Vagina (tissue), 2 donors: Measurements from ENCODE around the gene MACROD2. TPM values are rescaled to one million over a fixed set of nuclear protein-coding genes. Genes with fewer than 3 reads are reported as not detected.

Source experiments
- DNase-seq, 2 donors: peaks; one replicate each; pipeline ENCODE4 v3.0.0-alpha.2; 2017; ENCODE audit errors: extremely low spot score in 2 of 2
- H3K27ac ChIP-seq: fragments of 200-600 bp; sonication (generic); one replicate; pipeline ENCODE4 v1.5.1; 2019
- H3K27me3 ChIP-seq: fragments of 200-600 bp; sonication (generic); one replicate; pipeline ENCODE4 v1.5.1; 2019
- H3K36me3 ChIP-seq, 2 donors: fragments of 200-600 bp; sonication (generic); one replicate each; pipeline ENCODE4 v1.5.1; 2017 to 2019
- H3K4me1 ChIP-seq: fragments of 200-600 bp; sonication (generic); one replicate; pipeline ENCODE4 v1.5.1; 2019
- H3K4me3 ChIP-seq, 2 donors: fragments of 200-600 bp; sonication (generic); 1 replicate in 1 of 2; 2 replicates in 1 of 2; pipeline ENCODE4 v1.5.1; 2016 to 2019
- H3K9me3 ChIP-seq: fragments of 200-600 bp; sonication (generic); one replicate; pipeline ENCODE4 v1.5.1; 2019
- POLR2A ChIP-seq, 2 donors: fragments of 450-650 bp; IDR thresholded peaks; one replicate each; pipeline ENCODE4 v1.6.1; 2017; ENCODE audit warnings: antibody characterized with exemption in 2 of 2, mild to moderate bottlenecking in 2 of 2, moderate library complexity in 2 of 2
- POLR2AphosphoS5 ChIP-seq, 2 donors: sonication (generic); formaldehyde crosslinking; IDR thresholded peaks; one replicate each; pipeline ENCODE4 v1.9.0; 2017; ENCODE audit warnings: antibody characterized with exemption in 2 of 2, mild to moderate bottlenecking in 2 of 2, low read depth in 1 of 2; ENCODE audit not compliant: insufficient read depth in 1 of 2
- intact Hi-C: fragments of 100-400 bp; cut with DNase I; formaldehyde crosslinking; loops from one replicate; pipeline ENCODE4 v1.15.1; 2023
- total RNA-seq: library from RNA; depleted of rRNA; stranded (reverse); fragments of >200 nt; gene quantifications from one replicate; pipeline ENCODE4 v1.2.3, GENCODE V29; 2016
- TF ChIP-seq, protein P1 (sequence below), 3 experiments: fragments of 450-650 bp in 2 of 3; fragments of 200-600 bp in 1 of 3; sonication (generic) in 1 of 3; IDR thresholded peaks; one replicate each; pipeline ENCODE4 v1.5.1; 2017 to 2019; ENCODE audit warnings: antibody characterized with exemption in 3 of 3, mild to moderate bottlenecking in 2 of 3, moderate library complexity in 2 of 3

Gene MACROD2
- total RNA-seq, 1 donor from 2014 or later, result 12.5 TPM

DNA sequence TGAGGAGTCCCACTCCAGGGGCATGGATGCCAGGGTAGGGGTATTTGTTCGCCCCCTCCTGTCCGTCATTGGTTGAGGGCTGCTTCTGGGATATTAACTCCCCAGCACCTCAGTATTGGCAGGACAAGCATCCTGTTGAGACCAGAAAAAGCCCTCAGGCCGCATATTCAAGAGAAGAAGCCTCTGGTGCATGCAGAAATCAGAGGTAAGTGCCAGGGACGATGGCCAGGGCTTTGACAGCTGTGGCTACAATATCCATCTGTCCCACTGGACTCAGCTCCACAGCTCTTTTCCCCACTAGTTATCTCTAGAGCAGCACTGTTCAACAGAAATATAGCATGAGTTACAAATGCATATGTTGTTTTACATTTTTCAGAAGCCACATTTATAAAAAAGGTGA lies 1926.6 kb downstream of the MACROD2 start:
- H3K27ac ChIP-seq, result no peak overlapping the region
- no peaks in the 10 kb centered on the region for H3K27me3 ChIP-seq
- no peaks in the 10 kb centered on the region for H3K9me3 ChIP-seq
- H3K4me1 ChIP-seq, result no peaks in the 10 kb centered on the region
- no peak for TF ChIP-seq POLR2AphosphoS5 (IDR thresholded peaks at IDR 0.05; ENCODE audit: insufficient read depth in 1 of 2, low read depth in 1 of 2)
- TF ChIP-seq POLR2A (IDR thresholded peaks at IDR 0.05), result no peak
- TF ChIP-seq, protein P1, sequence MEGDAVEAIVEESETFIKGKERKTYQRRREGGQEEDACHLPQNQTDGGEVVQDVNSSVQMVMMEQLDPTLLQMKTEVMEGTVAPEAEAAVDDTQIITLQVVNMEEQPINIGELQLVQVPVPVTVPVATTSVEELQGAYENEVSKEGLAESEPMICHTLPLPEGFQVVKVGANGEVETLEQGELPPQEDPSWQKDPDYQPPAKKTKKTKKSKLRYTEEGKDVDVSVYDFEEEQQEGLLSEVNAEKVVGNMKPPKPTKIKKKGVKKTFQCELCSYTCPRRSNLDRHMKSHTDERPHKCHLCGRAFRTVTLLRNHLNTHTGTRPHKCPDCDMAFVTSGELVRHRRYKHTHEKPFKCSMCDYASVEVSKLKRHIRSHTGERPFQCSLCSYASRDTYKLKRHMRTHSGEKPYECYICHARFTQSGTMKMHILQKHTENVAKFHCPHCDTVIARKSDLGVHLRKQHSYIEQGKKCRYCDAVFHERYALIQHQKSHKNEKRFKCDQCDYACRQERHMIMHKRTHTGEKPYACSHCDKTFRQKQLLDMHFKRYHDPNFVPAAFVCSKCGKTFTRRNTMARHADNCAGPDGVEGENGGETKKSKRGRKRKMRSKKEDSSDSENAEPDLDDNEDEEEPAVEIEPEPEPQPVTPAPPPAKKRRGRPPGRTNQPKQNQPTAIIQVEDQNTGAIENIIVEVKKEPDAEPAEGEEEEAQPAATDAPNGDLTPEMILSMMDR (IDR thresholded peaks at IDR 0.05), result no peak
- no peak for DNase-seq
- H3K36me3 ChIP-seq, result no peaks in the 10 kb centered on the region
- H3K4me3 ChIP-seq, result no peak overlapping the region
- intact Hi-C loops, result no loop called here

DNA sequence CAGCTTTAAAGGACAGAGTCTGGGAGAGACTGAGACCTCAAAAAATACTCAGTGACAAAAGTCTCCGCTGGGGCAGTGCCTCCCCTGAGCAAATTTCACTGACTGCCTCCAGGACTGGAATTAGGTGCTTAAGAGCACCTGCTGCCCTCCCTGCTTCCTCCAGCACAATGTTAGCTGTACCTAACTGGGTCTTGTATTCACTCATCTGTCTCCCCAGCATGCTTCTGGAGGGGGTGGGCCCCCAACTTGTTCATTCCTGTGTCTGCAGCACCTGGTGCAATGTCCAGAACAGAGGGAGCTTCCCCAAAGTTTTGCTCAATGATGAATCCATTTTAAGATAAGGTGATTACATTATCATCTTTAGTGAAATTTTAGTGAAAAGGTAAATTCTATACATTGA lies 1927.2 kb downstream of the MACROD2 start:
- Histone ChIP-seq H3K4me1 (no peaks in the 10 kb centered on the region), H3K9me3 (no peaks in the 10 kb centered on the region), H3K27me3 (no peaks in the 10 kb centered on the region), H3K36me3 (no peaks in the 10 kb centered on the region), H3K4me3 (no peak overlapping the region), H3K27ac (no peak overlapping the region)
- intact Hi-C loops, result no loop called here
- TF ChIP-seq POLR2A (IDR thresholded peaks at IDR 0.05) (no peak), POLR2AphosphoS5 (IDR thresholded peaks at IDR 0.05; ENCODE audit: insufficient read depth in 1 of 2, low read depth in 1 of 2) (no peak)
- TF ChIP-seq, protein P1 (IDR thresholded peaks at IDR 0.05), result no peak
- no peak for DNase-seq

DNA sequence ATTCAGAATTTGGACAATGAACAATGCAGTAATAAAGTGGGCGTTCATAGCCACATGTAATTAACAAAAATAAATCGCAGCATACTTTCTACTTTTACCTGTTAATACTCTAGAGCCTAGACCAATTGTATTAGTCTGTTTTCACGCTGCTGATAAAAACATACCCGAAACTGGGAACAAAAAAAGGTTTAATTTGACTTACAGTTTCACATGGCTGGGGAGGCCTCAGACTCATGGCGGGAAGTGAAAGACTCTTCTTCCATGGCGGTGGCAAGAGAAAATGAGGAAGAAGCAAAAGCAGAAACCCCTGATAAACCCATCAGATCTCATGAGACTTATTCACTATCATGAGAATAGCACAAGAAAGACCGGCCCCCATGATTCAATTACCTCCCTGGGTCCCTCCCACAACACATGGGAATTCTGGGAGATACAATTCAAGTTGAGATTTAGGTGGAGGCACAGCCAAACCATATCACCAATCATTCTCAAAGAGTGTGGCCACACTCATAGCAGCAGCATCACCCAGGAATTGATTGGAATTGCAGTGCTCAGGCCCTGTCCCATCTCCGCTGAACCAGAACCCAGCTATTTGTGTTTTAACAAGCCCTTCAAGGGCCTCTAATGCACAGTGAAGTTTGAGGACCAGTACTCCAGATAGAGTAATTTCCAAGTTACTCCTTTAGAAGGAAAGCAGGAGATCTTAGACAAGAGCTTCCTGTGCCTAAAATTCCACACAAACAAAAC lies 1927.9 kb downstream of the MACROD2 start:
- intact Hi-C loops, result no loop called here
- TF ChIP-seq POLR2A (IDR thresholded peaks at IDR 0.05) (no peak), POLR2AphosphoS5 (IDR thresholded peaks at IDR 0.05; ENCODE audit: insufficient read depth in 1 of 2, low read depth in 1 of 2) (no peak)
- TF ChIP-seq, protein P1 (IDR thresholded peaks at IDR 0.05), result no peak

DNA sequence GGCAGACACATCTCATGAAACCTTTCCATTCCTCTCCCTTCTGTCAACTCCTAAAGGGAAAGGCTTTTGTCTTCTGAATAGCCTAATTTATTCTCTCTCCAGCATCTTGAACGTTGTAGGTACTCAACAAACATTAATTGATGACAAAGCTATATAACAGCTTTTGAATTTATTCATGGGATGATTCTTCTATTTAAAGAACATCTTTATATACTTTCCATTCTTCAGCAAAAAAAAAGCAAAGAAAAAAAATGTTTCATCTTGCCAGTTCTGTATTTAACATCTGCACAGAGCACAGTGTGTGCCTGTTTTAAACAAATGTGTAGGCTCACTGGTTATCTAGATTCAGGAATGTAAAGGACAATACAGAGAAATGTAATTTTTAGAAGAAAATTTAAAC lies 1929.2 kb downstream of the MACROD2 start:
- no peaks in the 10 kb centered on the region for H3K4me1 ChIP-seq
- H3K27ac ChIP-seq, result no peak overlapping the region
- H3K9me3 ChIP-seq, result no peaks in the 10 kb centered on the region
- no peaks in the 10 kb centered on the region for H3K27me3 ChIP-seq
- DNase-seq, result no peak
- H3K4me3 ChIP-seq, result no peak overlapping the region
- intact Hi-C loops, result no loop called here
- H3K36me3 ChIP-seq, result no peaks in the 10 kb centered on the region
- no peak for TF ChIP-seq POLR2A (IDR thresholded peaks at IDR 0.05)
- no peak for TF ChIP-seq POLR2AphosphoS5 (IDR thresholded peaks at IDR 0.05; ENCODE audit: insufficient read depth in 1 of 2, low read depth in 1 of 2)
- TF ChIP-seq, protein P1 (IDR thresholded peaks at IDR 0.05), result no peak

More for the DNA sequence above, 1927.9 kb downstream of the MACROD2 start:
- no peaks in the 10 kb centered on the region for H3K36me3 ChIP-seq
- no peaks in the 10 kb centered on the region for H3K4me1 ChIP-seq
- no peak for DNase-seq
- H3K4me3 ChIP-seq, result no peak overlapping the region
- no peaks in the 10 kb centered on the region for H3K27me3 ChIP-seq
- no peaks in the 10 kb centered on the region for H3K9me3 ChIP-seq
- no peak overlapping the region for H3K27ac ChIP-seq

DNA sequence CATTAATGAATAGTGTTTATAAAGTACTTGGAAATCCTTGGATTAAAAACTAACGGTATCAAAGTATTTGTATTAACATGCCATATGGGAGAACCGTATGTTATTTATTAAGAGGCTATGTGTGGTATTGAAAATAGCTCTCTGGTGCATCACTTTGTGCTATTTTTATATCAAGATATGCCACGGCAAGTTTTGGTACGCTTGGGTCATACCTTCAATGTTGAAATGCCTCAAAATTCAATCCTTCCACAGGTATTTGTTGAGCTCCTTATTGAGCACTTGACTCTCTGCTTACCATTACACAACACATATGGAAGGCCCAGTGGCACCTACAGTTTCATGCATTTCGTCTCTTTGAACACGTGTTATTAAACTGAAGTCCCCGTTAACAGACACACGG lies 1930.1 kb downstream of the MACROD2 start:
- Histone ChIP-seq H3K4me1 (no peaks in the 10 kb centered on the region), H3K27me3 (no peaks in the 10 kb centered on the region), H3K36me3 (no peaks in the 10 kb centered on the region), H3K9me3 (no peaks in the 10 kb centered on the region), H3K27ac (no peak overlapping the region), H3K4me3 (no peak overlapping the region)
- intact Hi-C loops, result no loop called here
- DNase-seq, result no peak
- TF ChIP-seq POLR2AphosphoS5 (IDR thresholded peaks at IDR 0.05; ENCODE audit: insufficient read depth in 1 of 2, low read depth in 1 of 2), result no peak
